Neural progenitor cell (in vitro differentiated cells): ENCODE measurements around the gene TYSND1. TPM values are rescaled to one million over a fixed set of nuclear protein-coding genes. Genes with fewer than 3 reads are reported as not detected.

ENCODE experiments used
- DNase-seq: peaks from one replicate; pipeline ENCODE4 v3.0.0-alpha.2; 2016; ENCODE audit warnings: low spot score
- H2AFZ ChIP-seq: fragments of 200-600 bp; sonication (generic); replicated peaks from 2 replicates; pipeline ENCODE4 v1.6.1; 2016; ENCODE audit warnings: antibody characterized with exemption
- H3F3A ChIP-seq: fragments of 200-600 bp; sonication (generic); 2 replicates; pipeline ENCODE4 v1.6.1; 2016; ENCODE audit warnings: antibody characterized with exemption, low read depth
- H3K27ac ChIP-seq: fragments of 200-600 bp; sonication (generic); 2 replicates; pipeline ENCODE4 v1.5.1; 2016; ENCODE audit warnings: mild to moderate bottlenecking
- H3K27me3 ChIP-seq: fragments of 200-600 bp; sonication (generic); 2 replicates; pipeline ENCODE4 v1.6.1; 2016; ENCODE audit warnings: mild to moderate bottlenecking, moderate library complexity
- H3K36me3 ChIP-seq: fragments of 200-600 bp; sonication (generic); 2 replicates; pipeline ENCODE4 v1.5.1; 2016
- H3K4me1 ChIP-seq: fragments of 200-600 bp; sonication (generic); 2 replicates; pipeline ENCODE4 v1.6.1; 2016; ENCODE audit warnings: mixed run types
- H3K4me2 ChIP-seq: fragments of 200-600 bp; sonication (generic); 2 replicates; pipeline ENCODE4 v1.6.1; 2016
- H3K4me3 ChIP-seq: fragments of 200-600 bp; sonication (generic); 2 replicates; pipeline ENCODE4 v1.5.1; 2016
- H3K79me2 ChIP-seq: fragments of 200-600 bp; sonication (generic); 2 replicates; pipeline ENCODE4 v1.6.1; 2016; ENCODE audit warnings: low read depth
- H3K9ac ChIP-seq: fragments of 200-600 bp; sonication (generic); 2 replicates; pipeline ENCODE4 v1.6.1; 2016
- H3K9me3 ChIP-seq: fragments of 200-600 bp; sonication (generic); 2 replicates; pipeline ENCODE4 v1.5.1; 2016; ENCODE audit warnings: low read depth
- H4K20me1 ChIP-seq: fragments of 200-600 bp; sonication (generic); 2 replicates; pipeline ENCODE4 v1.6.1; 2016; ENCODE audit warnings: low read depth
- H3K27ac Mint-ChIP-seq: 3 replicates; pipeline ENCODE4 v1.8.0; 2021; ENCODE audit warnings: mixed read lengths
- H3K27me3 Mint-ChIP-seq: 2 replicates; pipeline ENCODE4 v1.8.0; 2022; ENCODE audit warnings: low read depth, mild to moderate bottlenecking, inconsistent platforms, moderate library complexity, mixed read lengths; ENCODE audit not compliant: insufficient read depth
- H3K36me3 Mint-ChIP-seq: 3 replicates; pipeline ENCODE4 v1.8.0; 2021; ENCODE audit warnings: mixed read lengths
- H3K4me1 Mint-ChIP-seq: 3 replicates; pipeline ENCODE4 v1.8.0; 2021; ENCODE audit warnings: mixed read lengths
- H3K4me3 Mint-ChIP-seq: 3 replicates; pipeline ENCODE4 v1.8.0; 2021; ENCODE audit warnings: mild to moderate bottlenecking, moderate library complexity, mixed read lengths
- H3K9me3 Mint-ChIP-seq: 3 replicates; pipeline ENCODE4 v1.8.0; 2020; ENCODE audit warnings: mixed read lengths
- CTCF ChIP-seq: fragments of 200-600 bp; sonication (generic); IDR thresholded peaks from 2 replicates; pipeline ENCODE4 v1.5.1; 2017; ENCODE audit warnings: antibody characterized with exemption, mild to moderate bottlenecking
- EZH2 ChIP-seq: fragments of 200-600 bp; sonication (generic); IDR thresholded peaks from 2 replicates; pipeline ENCODE4 v1.6.1; 2017; ENCODE audit warnings: antibody characterized with exemption, mild to moderate bottlenecking, moderate library complexity
- EZH2phosphoT487 ChIP-seq: fragments of 200-600 bp; sonication (generic); IDR thresholded peaks from 2 replicates; pipeline ENCODE4 v1.6.1; 2017; ENCODE audit warnings: antibody characterized with exemption
- total RNA-seq: library from RNA; depleted of rRNA; stranded (reverse); fragments of >200 nt; gene quantifications from 2 replicates; pipeline ENCODE4 v1.2.3, GENCODE V29; 2015; ENCODE audit warnings: low replicate concordance

The TYSND1 gene
- total RNA-seq, 1 donor from 2014 or later, result 7.7 TPM

- H3K9me3 ChIP-seq, result no peaks in the 10 kb centered on the region
- TF ChIP-seq EZH2phosphoT487, result no peak
- TF ChIP-seq EZH2, result no peak
- no peak for TF ChIP-seq CTCF
- Mint-ChIP-seq H3K4me1 (no peaks in the 10 kb centered on the region), H3K36me3 (no peaks in the 10 kb centered on the region), H3K27ac (no peak overlapping the region), H3K9me3 (no peaks in the 10 kb centered on the region), H3K4me3 (no peak overlapping the region), H3K27me3 (peaks cover 3% of the 10 kb centered on the region)
- no peak overlapping the region for H3K4me2 ChIP-seq
- no peaks in the 10 kb centered on the region for H3K27me3 ChIP-seq
- H3K79me2 ChIP-seq, result no peaks in the 10 kb centered on the region
- no peak overlapping the region for H3K27ac ChIP-seq
- no peak overlapping the region for H3K4me3 ChIP-seq
- no peak overlapping the region for H2AFZ ChIP-seq
- H3K36me3 ChIP-seq, result no peaks in the 10 kb centered on the region
- H3F3A ChIP-seq, result no peaks in the 10 kb centered on the region
- H3K4me1 ChIP-seq, result no peaks in the 10 kb centered on the region
- H4K20me1 ChIP-seq, result no peaks in the 10 kb centered on the region
- no peak overlapping the region for H3K9ac ChIP-seq
- no peak for DNase-seq
Observed at GRCh38 chr10:70191972-70192305, 45.4 kb upstream of the TYSND1 start.

- Histone ChIP-seq H3F3A (no peaks in the 10 kb centered on the region), H3K27ac (no peak overlapping the region), H3K27me3 (no peaks in the 10 kb centered on the region), H3K4me2 (no peak overlapping the region), H3K79me2 (no peaks in the 10 kb centered on the region), H3K9me3 (no peaks in the 10 kb centered on the region), H3K4me1 (no peaks in the 10 kb centered on the region), H3K9ac (no peak overlapping the region), H3K4me3 (no peak overlapping the region), H2AFZ (no peak overlapping the region), H4K20me1 (no peaks in the 10 kb centered on the region), H3K36me3 (no peaks in the 10 kb centered on the region)
- DNase-seq, result no peak
- TF ChIP-seq EZH2 (no peak), EZH2phosphoT487 (no peak), CTCF (no peak)
- Mint-ChIP-seq H3K27me3 (peaks cover 3% of the 10 kb centered on the region), H3K4me3 (no peak overlapping the region), H3K36me3 (no peaks in the 10 kb centered on the region), H3K4me1 (no peaks in the 10 kb centered on the region), H3K9me3 (no peaks in the 10 kb centered on the region), H3K27ac (no peak overlapping the region)
Observed at GRCh38 chr10:70191161-70191971, 44.9 kb upstream of the TYSND1 start.

GRCh38 chr10:70190581-70190980, 44.1 kb upstream of the TYSND1 start:
- Histone ChIP-seq H3K36me3 (no peaks in the 10 kb centered on the region), H3K4me2 (no peak overlapping the region), H3K4me1 (no peaks in the 10 kb centered on the region), H3K27ac (no peak overlapping the region), H3F3A (no peaks in the 10 kb centered on the region), H3K79me2 (no peaks in the 10 kb centered on the region), H3K4me3 (no peak overlapping the region), H4K20me1 (no peaks in the 10 kb centered on the region), H3K9ac (no peak overlapping the region), H3K27me3 (peaks cover under 1% of the 10 kb centered on the region), H2AFZ (no peak overlapping the region), H3K9me3 (no peaks in the 10 kb centered on the region)
- no peak for DNase-seq
- H3K4me1 Mint-ChIP-seq, result no peaks in the 10 kb centered on the region
- H3K4me3 Mint-ChIP-seq, result no peak overlapping the region
- H3K27ac Mint-ChIP-seq, result no peak overlapping the region
- no peaks in the 10 kb centered on the region for H3K36me3 Mint-ChIP-seq
- peaks cover 3% of the 10 kb centered on the region for H3K27me3 Mint-ChIP-seq
- TF ChIP-seq EZH2phosphoT487, result no peak
- no peak for TF ChIP-seq CTCF
- no peak for TF ChIP-seq EZH2
- no peaks in the 10 kb centered on the region for H3K9me3 Mint-ChIP-seq
